Endothelial cell of umbilical vein (primary cell): ENCODE results near the gene SPEM1. TPM values are rescaled to one million over a fixed set of nuclear protein-coding genes. Genes with fewer than 3 reads are reported as not detected.

Experiments used
- BruUV-seq: library from RNA; stranded (reverse); fragments of 400-500 nt; replicated peaks from 2 replicates; lab custom pipeline; 2021; lab: Mats Ljungman, UMichigan
- CTCF ChIA-PET: fragments of 300-600, 350-600 bp; sonication (Branson Sonifier 250); formaldehyde crosslinking; loops from one replicate; lab custom pipeline; 2021; ENCODE audit warnings: antibody characterized with exemption, inconsistent platforms; lab: Charles Lee
- POLR2A ChIA-PET: fragments of 300-600, 350-600 bp; sonication (Branson Sonifier 250); formaldehyde crosslinking; loops from one replicate; lab custom pipeline; 2021; ENCODE audit warnings: antibody characterized with exemption, inconsistent platforms; lab: Charles Lee
- DNase-seq: peaks from one replicate; pipeline ENCODE4 v3.0.0-alpha.2; 2011; ENCODE audit warnings: low read depth, low spot score
- FAIRE-seq: peaks from 2 replicates; lab custom pipeline; 2011; peaks lifted over from hg19 to GRCh38; lab: Jason Lieb, UNC
- H2AFZ ChIP-seq: 2 replicates; pipeline ENCODE4 v1.6.0; 2012; ENCODE audit warnings: low read depth, low read length, control low read depth, inconsistent platforms
- H3K27ac ChIP-seq: 2 replicates; pipeline ENCODE4 v1.5.1; 2011; ENCODE audit warnings: low read depth, mild to moderate bottlenecking, control low read depth, low read length, moderate library complexity; ENCODE audit not compliant: insufficient read depth
- H3K27me3 ChIP-seq, 2 experiments: 2 replicates each; pipeline versions ENCODE4 v1.6.0 to v1.6.1; 2011; ENCODE audit warnings: low read length in 2 of 2, mixed read lengths in 1 of 2; ENCODE audit not compliant: control insufficient read depth in 2 of 2, insufficient read depth in 2 of 2
- H3K36me3 ChIP-seq, 2 experiments: 2 replicates in 1 of 2; 3 replicates in 1 of 2; pipeline ENCODE4 v1.5.1; 2011; ENCODE audit warnings: low read length in 2 of 2, mild to moderate bottlenecking in 1 of 2, moderate library complexity in 1 of 2; ENCODE audit not compliant: control insufficient read depth in 2 of 2, insufficient read depth in 2 of 2; ENCODE audit errors: extremely low read depth in 1 of 2
- H3K4me1 ChIP-seq: 3 replicates; pipeline ENCODE4 v1.5.1; 2011; ENCODE audit warnings: mild to moderate bottlenecking, low read length; ENCODE audit not compliant: control insufficient read depth, insufficient read depth; ENCODE audit errors: extremely low read depth
- H3K4me2 ChIP-seq: 2 replicates; pipeline ENCODE4 v1.6.1; 2011; ENCODE audit warnings: low read length, control low read depth, mixed read lengths; ENCODE audit not compliant: insufficient read depth
- H3K4me3 ChIP-seq, 3 experiments: fragments of 200-600 bp in 1 of 3; sonication (generic), shearing (Covaris generic) in 1 of 3; replicated peaks in 1 of 3; 2 replicates each; pipeline ENCODE4 v1.5.1; 2011 to 2016; ENCODE audit warnings: control low read depth in 3 of 3, low read length in 3 of 3, mild to moderate bottlenecking in 2 of 3, inconsistent platforms in 1 of 3, low read depth in 1 of 3, moderate library complexity in 1 of 3; ENCODE audit not compliant: insufficient read depth in 1 of 3
- H3K79me2 ChIP-seq: 2 replicates; pipeline ENCODE4 v1.6.0; 2012; ENCODE audit warnings: low read length, inconsistent platforms; ENCODE audit not compliant: control insufficient read depth, insufficient read depth
- H3K9ac ChIP-seq: replicated peaks from 2 replicates; pipeline ENCODE3; 2011; ENCODE audit warnings: low read length, control low read depth; ENCODE audit not compliant: insufficient read depth; ENCODE audit errors: extremely low read depth
- H3K9me1 ChIP-seq: replicated peaks from 3 replicates; pipeline ENCODE4 v1.6.0; 2011; ENCODE audit warnings: mild to moderate bottlenecking, low read length; ENCODE audit not compliant: control insufficient read depth, insufficient read depth; ENCODE audit errors: extremely low read depth
- H3K9me3 ChIP-seq: replicated peaks from 2 replicates; pipeline ENCODE4 v1.5.1; 2012; ENCODE audit warnings: low read length, inconsistent platforms; ENCODE audit not compliant: control insufficient read depth, insufficient read depth
- H4K20me1 ChIP-seq: replicated peaks from 2 replicates; pipeline ENCODE3; 2011; ENCODE audit warnings: mild to moderate bottlenecking, low read length; ENCODE audit not compliant: control insufficient read depth, insufficient read depth; ENCODE audit errors: extremely low read depth
- EZH2 ChIP-seq: IDR thresholded peaks from 2 replicates; pipeline ENCODE4 v1.6.1; 2012; ENCODE audit warnings: borderline replicate concordance, low read depth, mild to moderate bottlenecking, moderate library complexity, low read length, inconsistent platforms; ENCODE audit not compliant: severe bottlenecking
- FOS ChIP-seq: IDR thresholded peaks from 2 replicates; pipeline ENCODE4 v1.6.1; 2011; ENCODE audit warnings: mild to moderate bottlenecking, low read length, moderate library complexity, borderline replicate concordance; ENCODE audit not compliant: insufficient read depth
- GATA2 ChIP-seq: IDR thresholded peaks from 2 replicates; pipeline ENCODE4 v1.7.0; 2011; ENCODE audit warnings: low read depth, mild to moderate bottlenecking, moderate library complexity, mixed read lengths, low read length; ENCODE audit not compliant: insufficient read length, insufficient read depth
- JUN ChIP-seq: IDR thresholded peaks from 2 replicates; pipeline ENCODE4 v1.6.1; 2011; ENCODE audit warnings: borderline replicate concordance, low read depth; ENCODE audit not compliant: insufficient read length, insufficient read depth
- MYC ChIP-seq: IDR thresholded peaks from one replicate; pipeline ENCODE4 v1.6.1; 2011; ENCODE audit warnings: mild to moderate bottlenecking, low read depth, low read length
- POLR2A ChIP-seq: IDR thresholded peaks from 2 replicates; pipeline ENCODE4 v1.6.1; 2012; ENCODE audit warnings: low read depth, mild to moderate bottlenecking, control low read depth, low read length
- POLR2AphosphoS5 ChIP-seq: IDR thresholded peaks from 2 replicates; pipeline ENCODE4 v1.6.1; 2012; ENCODE audit warnings: low read depth, mild to moderate bottlenecking, control low read depth, low read length, moderate library complexity; ENCODE audit not compliant: insufficient read depth
- dilution Hi-C: fragments of 300-500 bp; cut with MboI; formaldehyde crosslinking; loops from one replicate; pipeline ENCODE4 v1.15.0; 2019; ENCODE audit warnings: low sequenced_read_pairs; ENCODE audit not compliant: extremely low pct_ligation_motif_present
- intact Hi-C: fragments of 100-400 bp; cut with micrococcal nuclease; formaldehyde crosslinking; loops from one replicate; pipeline ENCODE4 v1.10.0; 2022
- polyA plus RNA-seq, 4 experiments: library from polyadenylated mRNA; depleted of rRNA in 3 of 4; stranded (reverse) in 3 of 4; unstranded in 1 of 4; fragments of >200 nt; gene quantifications; 2 replicates each; pipeline versions ENCODE4 v1.2.1 to v1.2.3, GENCODE V29; 2011 to 2012; ENCODE audit warnings: missing spikeins in 1 of 4
- total RNA-seq: library from RNA; stranded (reverse); gene quantifications from 2 replicates; pipeline ENCODE4 v1.2.3, GENCODE V29; 2021
- TF ChIP-seq, protein P1 (sequence below): IDR thresholded peaks from 2 replicates; pipeline ENCODE4 v1.6.1; 2011; ENCODE audit not compliant: insufficient read depth, insufficient read length
- TF ChIP-seq, protein P2 (sequence below), 2 donors: IDR thresholded peaks; 1 replicate in 1 of 2; 2 replicates in 1 of 2; pipeline ENCODE4 v1.5.1; 2011; ENCODE audit warnings: low read length in 2 of 2, mild to moderate bottlenecking in 2 of 2, moderate library complexity in 2 of 2, control low read depth in 1 of 2, inconsistent platforms in 1 of 2, low read depth in 1 of 2; ENCODE audit not compliant: insufficient read depth in 1 of 2; ENCODE audit errors: extremely low read depth in 1 of 2

SPEM1 gene
- total and polyA plus RNA-seq, 2 donors (not counting 3 experiments of a cell fraction or from before 2014, with no cell fraction given) = not detected

DNA sequence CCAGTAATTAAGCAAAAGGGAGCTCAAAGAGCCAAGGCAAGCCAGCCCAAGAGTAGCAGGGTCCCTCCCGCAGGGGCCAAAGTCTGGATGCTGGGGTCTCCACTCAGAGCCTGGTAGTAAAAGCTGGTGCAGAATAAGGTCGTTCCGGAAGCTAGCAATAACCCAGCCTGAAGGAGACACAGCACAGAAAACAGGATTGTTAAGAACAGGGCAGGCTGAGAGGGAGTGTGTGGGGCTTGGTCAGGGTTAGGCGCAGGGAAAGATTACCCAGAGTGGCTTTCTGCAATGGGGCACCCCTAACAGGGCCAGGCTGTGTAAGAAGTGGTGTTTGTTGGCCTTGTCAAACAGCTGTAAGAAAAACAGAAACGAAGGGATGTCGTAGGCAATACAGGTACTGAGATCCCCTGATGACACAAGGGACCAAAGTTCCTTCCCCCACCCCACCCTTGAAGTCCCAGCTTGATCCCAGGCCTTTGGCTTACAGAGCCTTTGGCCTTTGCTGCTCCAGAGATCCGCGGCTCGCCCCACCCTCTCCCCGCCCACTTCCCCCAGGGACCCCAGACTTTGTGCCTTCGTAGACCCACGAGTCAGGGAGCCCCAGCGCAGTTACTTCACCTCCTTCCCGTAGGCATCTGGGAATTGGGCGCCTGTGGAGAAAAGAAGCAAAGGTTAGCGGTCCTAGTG is 16.9 kb upstream of the SPEM1 start:
- Histone ChIP-seq H3K9ac (peak overlapping the region; percentile 30), H3K79me2 (peaks cover 4% of the 10 kb centered on the region), H3K27me3 (no peaks in the 10 kb centered on the region), H3K4me2 (peak overlapping the region; percentile 50), H3K9me3 (no peaks in the 10 kb centered on the region), H3K4me3 (peak overlapping the region; percentile 43 to 61 (median 52)), H3K36me3 (no peaks in the 10 kb centered on the region), H3K4me1 (peaks cover 12% of the 10 kb centered on the region), H2AFZ (peak overlapping the region; percentile 68), H4K20me1 (no peaks in the 10 kb centered on the region), H3K9me1 (no peaks in the 10 kb centered on the region), H3K27ac (no peak overlapping the region)
- intact Hi-C loops (no loop called here), dilution Hi-C loops (no loop called here)
- TF ChIP-seq, protein P1, sequence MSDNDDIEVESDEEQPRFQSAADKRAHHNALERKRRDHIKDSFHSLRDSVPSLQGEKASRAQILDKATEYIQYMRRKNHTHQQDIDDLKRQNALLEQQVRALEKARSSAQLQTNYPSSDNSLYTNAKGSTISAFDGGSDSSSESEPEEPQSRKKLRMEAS = no peak
- TF ChIP-seq MYC (no peak), GATA2 (no peak), POLR2A (no peak), JUN (no peak), FOS (no peak), POLR2AphosphoS5 (no peak), EZH2 (no peak)
- TF ChIP-seq, protein P2, sequence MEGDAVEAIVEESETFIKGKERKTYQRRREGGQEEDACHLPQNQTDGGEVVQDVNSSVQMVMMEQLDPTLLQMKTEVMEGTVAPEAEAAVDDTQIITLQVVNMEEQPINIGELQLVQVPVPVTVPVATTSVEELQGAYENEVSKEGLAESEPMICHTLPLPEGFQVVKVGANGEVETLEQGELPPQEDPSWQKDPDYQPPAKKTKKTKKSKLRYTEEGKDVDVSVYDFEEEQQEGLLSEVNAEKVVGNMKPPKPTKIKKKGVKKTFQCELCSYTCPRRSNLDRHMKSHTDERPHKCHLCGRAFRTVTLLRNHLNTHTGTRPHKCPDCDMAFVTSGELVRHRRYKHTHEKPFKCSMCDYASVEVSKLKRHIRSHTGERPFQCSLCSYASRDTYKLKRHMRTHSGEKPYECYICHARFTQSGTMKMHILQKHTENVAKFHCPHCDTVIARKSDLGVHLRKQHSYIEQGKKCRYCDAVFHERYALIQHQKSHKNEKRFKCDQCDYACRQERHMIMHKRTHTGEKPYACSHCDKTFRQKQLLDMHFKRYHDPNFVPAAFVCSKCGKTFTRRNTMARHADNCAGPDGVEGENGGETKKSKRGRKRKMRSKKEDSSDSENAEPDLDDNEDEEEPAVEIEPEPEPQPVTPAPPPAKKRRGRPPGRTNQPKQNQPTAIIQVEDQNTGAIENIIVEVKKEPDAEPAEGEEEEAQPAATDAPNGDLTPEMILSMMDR (IDR thresholded peaks at IDR 0.05; ENCODE audit: extremely low read depth in 1 of 2, insufficient read depth in 1 of 2, low read depth in 1 of 2, low read length in 2 of 2) = no peak
- BruUV-seq = TSS peak; percentile 64
- DNase-seq = no peak
- ChIA-PET POLR2A (interaction anchor here (0.5 to 1.6 kb wide), 8 partner anchors 9 to 283 kb away, joined by 3 to 11 read pairs (median 6); partner anchors contain the start of genes PLSCR3 and TMEM102), CTCF (interaction anchor here (0.6 to 2.9 kb wide), 7 partner anchors 9 to 111 kb away, joined by 3 to 40 read pairs (median 5); partner anchors contain the start of genes PLSCR3, TMEM102, TMEM95 and TNK1)
- peak; percentile 69 for FAIRE-seq
